ENCODE results near the gene GRB2. TPM values are rescaled to one million over a fixed set of nuclear protein-coding genes. Genes with fewer than 3 reads are reported as not detected.

Gene GRB2
- total and polyA plus RNA-seq, 2 of the 8 experiments (the other 6 are each of a cell fraction or from before 2014, with no cell fraction given), result 44.2 to 101 TPM

DNA sequence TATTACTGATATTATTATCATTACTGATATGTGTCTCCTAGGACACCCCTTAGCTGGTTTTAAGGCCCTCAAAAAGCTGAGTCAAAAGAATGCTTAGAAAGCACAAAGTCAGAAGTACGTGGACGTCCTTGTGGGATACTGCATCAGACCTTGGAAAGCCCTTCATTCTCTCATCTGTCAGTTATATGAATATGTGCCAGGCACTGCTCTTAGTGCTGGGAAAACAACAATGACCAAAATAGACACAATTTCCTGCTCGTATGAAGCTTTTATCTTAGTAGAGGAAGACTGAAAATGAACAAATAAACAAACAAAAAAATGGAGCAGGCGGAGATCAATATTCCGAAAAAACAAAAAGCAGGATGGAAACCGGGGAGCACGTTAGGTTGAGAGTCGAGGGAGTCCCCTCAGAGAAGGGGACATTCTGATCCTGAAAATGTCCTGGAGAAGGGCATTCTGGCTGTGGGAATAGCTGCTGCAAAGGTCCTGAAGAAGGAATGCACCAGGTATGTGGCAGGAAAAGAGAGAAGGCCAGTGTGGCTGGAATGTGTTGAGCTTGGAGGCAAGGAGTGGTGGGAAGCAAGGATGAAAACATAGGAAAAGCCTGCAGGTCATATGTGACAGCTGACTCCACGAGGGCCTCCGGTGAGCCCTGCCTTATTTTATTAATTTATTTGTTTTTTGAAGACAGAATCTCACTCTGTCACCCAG lies 35.4 kb upstream of the GRB2 start (continued):
- TF ChIP-seq POLR2AphosphoS5 (IDR thresholded peaks at IDR 0.05; ENCODE audit: low read depth, low read length), result no peak

All from H1 (cell line).